GM12873 (cell line): ENCODE data around the gene PTPRN2.

Source experiments
- CTCF ChIP-seq: IDR thresholded peaks from 2 replicates; pipeline ENCODE4 v1.5.1; 2012; ENCODE audit warnings: low read depth, mild to moderate bottlenecking, moderate library complexity, low read length, control low read depth; ENCODE audit not compliant: insufficient read depth; ENCODE audit errors: missing control alignments

The PTPRN2 gene

GRCh38 chr7:157499121-157499834 is 1088.3 kb downstream of the PTPRN2 start:
- no peak for TF ChIP-seq CTCF

GRCh38 chr7:157498657-157499056 is 1089.0 kb downstream of the PTPRN2 start:
- no peak for TF ChIP-seq CTCF

GRCh38 chr7:157497744-157498651 is 1089.6 kb downstream of the PTPRN2 start:
- no peak for TF ChIP-seq CTCF

- no peak for TF ChIP-seq CTCF
Measured at GRCh38 chr7:157497367-157497743, 1090.3 kb downstream of the PTPRN2 start.

- TF ChIP-seq CTCF = no peak
Measured at GRCh38 chr7:157496416-157497275, 1091.0 kb downstream of the PTPRN2 start.

GRCh38 chr7:157495594-157495993 is 1092.0 kb downstream of the PTPRN2 start:
- TF ChIP-seq CTCF = no peak

GRCh38 chr7:157495177-157495553 is 1092.5 kb downstream of the PTPRN2 start:
- TF ChIP-seq CTCF = no peak
